ENCODE results near the gene INHA.

The INHA gene

GRCh38 chr2:219559156-219559915 is 12.8 kb upstream of the INHA start:
- DNase-seq: no peak

DNA sequence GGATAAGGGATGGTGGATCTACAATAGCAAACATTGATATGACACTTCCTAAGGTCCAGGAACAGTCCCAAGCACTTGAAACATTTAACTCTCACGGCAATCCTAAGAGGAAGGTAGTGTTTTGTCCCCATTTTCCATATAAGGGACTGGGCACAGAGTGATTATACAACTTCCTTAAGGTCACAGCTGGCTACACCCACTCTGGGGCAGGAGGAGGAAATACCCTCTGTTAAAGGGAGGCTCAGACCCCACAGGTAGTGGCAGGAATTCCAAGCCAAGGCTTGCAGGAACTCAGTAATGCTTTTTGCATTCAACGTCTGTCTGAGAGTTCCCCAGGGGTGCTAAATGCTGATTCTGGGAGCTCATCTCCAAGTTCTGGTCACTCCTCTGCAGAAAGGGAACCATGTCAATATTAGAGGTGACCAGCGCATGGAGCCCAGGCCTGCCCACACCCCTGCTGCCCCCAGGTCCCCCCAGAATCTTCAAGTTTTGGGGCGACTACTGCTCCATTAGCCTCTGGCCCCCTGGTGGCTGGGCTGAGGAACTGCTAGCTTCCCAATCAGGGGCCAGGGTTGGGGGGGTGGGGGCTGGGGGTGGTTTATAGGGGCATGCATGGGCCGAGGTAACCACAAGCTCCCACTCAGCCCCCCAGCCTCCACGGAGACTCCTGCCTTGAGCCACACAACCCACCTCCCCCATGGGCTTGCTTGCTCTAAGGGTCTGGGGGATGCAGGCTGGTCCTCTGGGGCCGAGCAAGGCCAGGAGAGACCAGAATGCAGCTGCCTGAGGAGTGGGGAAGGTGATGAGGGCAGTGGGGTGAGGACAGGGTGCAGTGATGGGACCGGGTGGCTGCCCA is 11.8 kb upstream of the INHA start:
- no peak for DNase-seq

DNA sequence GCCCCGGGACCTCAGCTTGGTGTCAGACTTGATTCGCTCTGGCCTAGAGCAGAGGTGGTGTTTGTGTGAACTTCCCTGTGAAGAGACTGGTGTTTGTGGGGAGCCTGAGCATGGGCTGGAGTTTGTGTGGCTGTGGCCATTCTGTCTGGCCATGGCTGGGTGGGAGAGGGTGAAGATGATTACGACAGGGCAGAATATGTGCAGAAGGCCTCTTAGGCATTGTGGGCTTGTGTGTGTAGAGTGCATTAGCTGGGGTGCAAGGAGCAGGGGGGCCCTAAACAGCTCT is 11.3 kb upstream of the INHA start:
- no peak for DNase-seq

- DNase-seq: no peak
Observed at GRCh38 chr2:219561179-219562048, 10.7 kb upstream of the INHA start.

GRCh38 chr2:219562049-219563020 is 9.8 kb upstream of the INHA start:
- no peak for DNase-seq

GRCh38 chr2:219563271-219563928 is 8.7 kb upstream of the INHA start:
- DNase-seq: no peak

GRCh38 chr2:219565130-219566080 is 6.7 kb upstream of the INHA start:
- DNase-seq: no peak

DNA sequence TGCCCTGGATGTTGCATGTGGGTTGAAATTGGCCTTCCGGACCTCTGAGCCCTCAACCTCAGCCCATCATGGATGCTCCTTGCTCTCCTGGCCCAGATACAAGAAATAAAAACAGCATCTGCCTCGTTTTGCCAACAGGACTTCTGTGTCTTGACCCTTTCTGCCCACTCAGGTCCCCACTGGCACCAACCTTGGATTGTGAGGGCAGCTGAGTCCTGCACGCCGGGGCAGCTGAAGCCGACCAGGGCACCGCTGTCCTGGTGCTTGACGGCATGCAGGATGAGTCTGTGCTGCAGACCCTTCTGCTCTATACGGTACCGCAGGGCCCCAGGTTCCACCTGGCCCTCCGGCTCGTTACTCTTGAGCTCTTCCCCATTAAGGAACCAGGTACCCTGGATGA is 5.5 kb upstream of the INHA start:
- no peak for DNase-seq

DNA sequence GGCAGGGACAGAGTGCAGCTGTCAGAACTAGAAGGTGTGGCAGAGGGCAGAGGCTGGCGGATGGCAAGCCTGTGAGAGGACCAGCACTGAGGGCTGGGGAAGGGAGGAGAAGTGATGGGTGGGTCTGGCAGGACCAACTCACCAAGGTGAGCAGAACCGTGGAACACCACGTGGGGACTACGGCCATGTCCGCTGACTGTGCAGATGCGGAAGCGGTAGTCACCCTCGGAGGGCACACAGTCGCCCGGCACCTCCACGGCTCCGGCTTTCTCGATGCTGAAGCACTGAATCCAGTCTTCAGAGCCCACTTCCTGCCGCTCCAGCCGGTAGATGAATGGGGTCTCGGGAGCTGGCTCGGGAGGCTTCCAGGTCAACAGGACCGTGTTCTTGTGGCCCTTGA is 5.0 kb upstream of the INHA start:
- no peak for DNase-seq

DNA sequence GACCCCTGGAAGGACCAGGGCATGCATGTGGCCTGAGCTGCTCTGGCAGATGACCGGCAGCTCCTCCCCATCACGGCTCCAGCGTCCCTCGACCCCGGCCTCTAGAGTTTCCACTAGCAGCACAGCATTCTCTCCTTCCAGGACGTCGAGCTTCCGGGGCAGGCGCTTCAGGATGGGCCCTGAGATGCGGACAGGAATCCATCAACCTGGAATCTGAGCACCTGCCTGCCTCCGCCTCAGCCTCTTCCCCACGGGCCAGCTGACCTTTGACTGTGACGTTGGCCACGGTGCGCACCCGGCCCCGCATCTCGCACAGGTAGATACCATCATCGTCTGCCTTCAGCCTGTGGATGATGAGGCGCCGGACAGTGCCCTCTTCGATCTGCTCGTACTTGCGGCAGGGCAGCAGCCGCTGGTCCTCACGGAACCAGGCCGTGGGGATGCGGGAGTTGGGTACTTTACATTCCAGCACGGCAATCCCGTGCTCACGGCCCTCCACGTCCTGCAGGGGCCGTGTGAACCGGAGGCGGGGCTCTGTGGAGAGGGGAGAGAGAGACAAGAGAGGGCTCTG is 4.2 kb upstream of the INHA start:
- no peak for DNase-seq

DNA sequence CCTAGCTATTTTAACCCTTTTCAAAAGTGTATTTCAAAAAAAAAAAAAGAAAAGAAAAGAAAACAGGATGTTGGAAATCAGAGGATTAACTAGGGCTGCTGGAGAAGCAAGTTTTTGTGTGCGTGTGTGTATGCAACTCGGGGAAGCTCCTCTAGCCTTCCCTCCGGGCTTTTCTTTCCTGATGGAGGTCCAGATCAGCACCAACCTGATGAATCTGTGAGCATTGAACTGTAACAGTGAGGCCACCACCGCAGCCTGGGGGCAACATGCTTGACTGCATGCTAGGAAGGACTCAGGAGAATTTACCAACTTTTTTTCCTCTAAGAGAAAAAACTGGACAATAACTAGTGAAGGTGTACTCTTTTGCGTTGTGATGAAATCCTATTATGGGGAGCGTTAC is 3.1 kb upstream of the INHA start:
- no peak for DNase-seq

- no peak for DNase-seq
Observed at GRCh38 chr2:219569635-219570034, 2.5 kb upstream of the INHA start.

DNA sequence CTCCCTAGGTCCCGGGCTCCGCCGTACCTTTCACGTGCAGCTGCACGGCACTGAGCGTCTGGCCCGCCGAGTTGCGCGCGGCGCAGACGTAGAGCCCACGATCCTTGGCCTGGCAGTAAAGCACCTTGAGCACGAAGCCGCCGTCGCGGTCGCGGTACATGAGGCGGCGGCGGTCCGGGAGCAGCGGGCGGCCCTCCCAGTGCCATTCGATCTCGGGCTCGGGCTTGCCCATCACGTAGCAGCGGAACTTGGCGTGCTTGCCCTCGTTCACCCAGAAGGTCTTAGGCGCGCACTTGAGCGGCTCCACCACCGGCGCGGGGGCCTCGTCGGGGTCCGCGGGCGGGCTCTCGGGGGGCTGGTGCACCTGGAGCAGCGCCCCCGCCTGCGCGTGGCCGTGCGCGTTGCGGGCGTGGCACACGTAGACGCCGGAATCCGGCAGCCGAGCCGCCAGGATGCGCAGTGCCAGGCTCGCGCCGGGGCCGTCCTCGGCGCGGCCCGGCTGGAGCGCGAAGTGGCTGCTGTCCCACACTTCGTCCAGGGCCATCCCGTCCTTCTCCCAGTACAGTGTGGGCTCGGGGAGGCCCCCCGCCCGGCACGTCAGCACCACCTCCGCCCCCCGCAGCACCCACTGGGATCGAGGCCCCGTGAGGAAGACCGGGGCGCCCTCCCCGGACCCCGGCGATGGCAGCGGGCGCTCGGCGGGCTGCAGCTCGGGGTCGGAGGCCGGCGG is 1.8 kb upstream of the INHA start:
- DNase-seq: no peak

DNA sequence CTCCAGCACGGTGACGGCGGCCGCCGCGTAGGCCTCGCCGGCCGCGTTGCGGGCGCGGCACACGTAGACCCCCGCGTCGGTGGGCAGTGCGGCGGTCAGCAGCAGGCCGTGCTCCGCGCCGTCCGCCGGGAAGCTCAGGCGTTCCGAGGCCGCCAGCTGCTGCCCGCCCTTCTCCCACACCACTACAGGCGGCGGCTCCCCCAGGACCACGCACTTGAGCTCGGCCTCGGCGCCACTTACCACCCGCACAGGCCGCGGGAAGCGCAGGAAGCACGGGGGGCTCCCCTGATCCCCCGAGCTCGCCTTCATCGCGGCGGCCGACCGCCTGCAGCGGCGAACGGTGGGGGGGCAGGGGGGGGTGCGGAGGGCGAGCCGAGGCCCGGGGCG is 1.2 kb upstream of the INHA start:
- no peak for DNase-seq

DNA sequence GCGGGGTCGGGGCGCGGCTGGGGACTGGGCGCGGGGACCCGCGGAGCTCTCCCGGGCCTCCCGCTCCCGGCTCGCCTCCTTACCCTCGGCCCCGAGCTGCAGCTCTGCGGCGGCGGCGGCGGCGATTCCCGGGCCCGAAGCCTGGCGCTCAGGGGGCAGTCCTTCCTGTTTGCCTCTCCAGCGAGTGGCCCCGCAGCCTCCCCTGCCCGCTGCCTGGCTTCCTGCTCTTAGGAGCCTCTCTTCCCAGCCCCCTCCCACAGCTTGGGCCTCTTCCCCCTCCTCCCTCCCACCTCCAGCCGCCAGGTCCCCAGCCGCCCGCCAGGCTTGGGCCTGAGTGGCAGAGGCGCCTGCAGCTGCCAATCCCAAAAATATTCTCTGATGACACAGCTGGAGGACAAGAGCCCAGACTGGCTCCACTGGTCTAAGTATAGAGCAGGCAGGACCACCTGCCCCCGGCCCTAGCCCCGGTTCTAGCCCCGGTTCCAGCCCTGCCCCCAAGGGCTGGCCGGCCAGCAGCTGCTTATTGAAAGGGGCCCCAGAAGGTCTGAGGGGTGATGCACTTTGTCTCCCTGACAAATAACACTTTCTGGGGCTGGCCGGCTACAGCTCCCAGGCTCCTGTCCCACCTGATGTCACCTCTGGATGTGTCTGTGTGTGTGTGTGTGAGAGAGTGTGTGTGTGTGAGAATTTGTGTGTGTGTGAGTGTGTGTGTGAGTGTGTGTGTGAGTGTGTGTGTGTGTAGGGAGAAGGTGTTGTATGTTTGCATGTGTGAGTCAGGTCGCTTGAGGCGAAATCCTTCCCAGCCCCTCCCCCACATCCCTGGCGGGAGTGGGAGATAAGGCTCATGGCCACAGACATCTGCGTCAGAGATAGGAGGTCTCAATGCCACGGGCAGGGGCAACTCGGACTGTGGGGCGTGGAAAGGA is 536 bp upstream of the INHA start, which contains the start of gene OBSL1:
Gene OBSL1, minus strand, starts transcription at position 229 of the 926 bp plus-strand sequence. CDS start 307 bp downstream, outside the sequence.
- DNase-seq: peak; percentile 68

- peak; percentile 46 for DNase-seq
Observed at GRCh38 chr2:219573166-219573565, 1.1 kb downstream of the INHA start.

GRCh38 chr2:219574484-219575311 is 2.6 kb downstream of the INHA start:
- DNase-seq: no peak
